Endodermal cell (in vitro differentiated cells): ENCODE measurements around the gene EFEMP2. TPM values are rescaled to one million over a fixed set of nuclear protein-coding genes. Genes with fewer than 3 reads are reported as not detected.

Source experiments
- DNase-seq: peaks from one replicate; pipeline ENCODE4 v3.0.0-alpha.2; 2017
- H3K27ac ChIP-seq: 2 replicates; pipeline ENCODE4 v1.5.1; 2013; ENCODE audit warnings: mild to moderate bottlenecking, low read depth, low read length, moderate library complexity
- H3K27me3 ChIP-seq: 2 replicates; pipeline ENCODE4 v1.6.1; 2013; ENCODE audit warnings: mild to moderate bottlenecking, low read length, moderate library complexity; ENCODE audit not compliant: insufficient read depth, control insufficient read depth, poor library complexity, severe bottlenecking
- H3K36me3 ChIP-seq: 2 replicates; pipeline ENCODE4 v1.7.0; 2013; ENCODE audit warnings: mild to moderate bottlenecking, low read length, moderate library complexity; ENCODE audit not compliant: control insufficient read depth, insufficient read depth
- H3K4me1 ChIP-seq: one replicate; pipeline ENCODE4 v1.7.0; 2013; ENCODE audit warnings: low read length; ENCODE audit not compliant: control insufficient read depth, insufficient read depth
- H3K4me3 ChIP-seq: 2 replicates; pipeline ENCODE4 v1.5.1; 2013; ENCODE audit warnings: mild to moderate bottlenecking, low read length, moderate library complexity
- H3K9ac ChIP-seq: 2 replicates; pipeline ENCODE4 v1.6.1; 2013; ENCODE audit warnings: mild to moderate bottlenecking, low read length, moderate library complexity; ENCODE audit not compliant: poor library complexity, severe bottlenecking; ENCODE audit errors: extremely low read depth
- H3K9me3 ChIP-seq: 2 replicates; pipeline ENCODE4 v1.6.1; 2013; ENCODE audit warnings: mild to moderate bottlenecking, low read length, moderate library complexity; ENCODE audit not compliant: control insufficient read depth
- H3K27ac Mint-ChIP-seq: 2 replicates; pipeline ENCODE4 v1.8.0; 2020; ENCODE audit warnings: mixed read lengths
- H3K27me3 Mint-ChIP-seq: 2 replicates; pipeline ENCODE4 v1.8.0; 2021; ENCODE audit warnings: mild to moderate bottlenecking, mixed read lengths; ENCODE audit not compliant: insufficient read depth
- H3K36me3 Mint-ChIP-seq: 2 replicates; pipeline ENCODE4 v1.8.0; 2020; ENCODE audit warnings: low read depth, mixed read lengths
- H3K4me1 Mint-ChIP-seq: 2 replicates; pipeline ENCODE4 v1.8.0; 2020; ENCODE audit warnings: mixed read lengths
- H3K4me3 Mint-ChIP-seq: 2 replicates; pipeline ENCODE4 v1.8.0; 2020; ENCODE audit warnings: mild to moderate bottlenecking, moderate library complexity, mixed read lengths
- H3K9me3 Mint-ChIP-seq: 2 replicates; pipeline ENCODE4 v1.8.0; 2020; ENCODE audit warnings: mild to moderate bottlenecking, mixed read lengths
- WGBS, 2 experiments: methylation state at CpG; one replicate each; pipeline versions ENCODE4 v1.1.5 to v1.1.7; 2013; ENCODE audit warnings: missing lambda C conversion rate in 2 of 2, mixed read lengths in 1 of 2; ENCODE audit not compliant: insufficient coverage in 1 of 2, insufficient read length in 1 of 2; 5-methylcytosine and 5-hydroxymethylcytosine counted together
- total RNA-seq, 2 donors: library from RNA; stranded (reverse); fragmentation: NEBNext Ultra II Directional in 1 of 2; extraction: Animal tissue kit (Norgen Biotek cat#: 25700) in 1 of 2; gene quantifications; 2 replicates in 1 of 2; 3 replicates in 1 of 2; pipeline ENCODE4 v1.2.1, GENCODE V29; 2021
- TF ChIP-seq, protein P1 (sequence below): fragments of 200-600 bp; sonication (generic); conservative IDR thresholded peaks from 2 replicates; pipeline ENCODE4 v1.5.0; 2021; ENCODE audit warnings: antibody characterized with exemption, mild to moderate bottlenecking

Gene EFEMP2
- total RNA-seq, 2 donors from 2014 or later = 84.5 to 99.6 TPM

DNA sequence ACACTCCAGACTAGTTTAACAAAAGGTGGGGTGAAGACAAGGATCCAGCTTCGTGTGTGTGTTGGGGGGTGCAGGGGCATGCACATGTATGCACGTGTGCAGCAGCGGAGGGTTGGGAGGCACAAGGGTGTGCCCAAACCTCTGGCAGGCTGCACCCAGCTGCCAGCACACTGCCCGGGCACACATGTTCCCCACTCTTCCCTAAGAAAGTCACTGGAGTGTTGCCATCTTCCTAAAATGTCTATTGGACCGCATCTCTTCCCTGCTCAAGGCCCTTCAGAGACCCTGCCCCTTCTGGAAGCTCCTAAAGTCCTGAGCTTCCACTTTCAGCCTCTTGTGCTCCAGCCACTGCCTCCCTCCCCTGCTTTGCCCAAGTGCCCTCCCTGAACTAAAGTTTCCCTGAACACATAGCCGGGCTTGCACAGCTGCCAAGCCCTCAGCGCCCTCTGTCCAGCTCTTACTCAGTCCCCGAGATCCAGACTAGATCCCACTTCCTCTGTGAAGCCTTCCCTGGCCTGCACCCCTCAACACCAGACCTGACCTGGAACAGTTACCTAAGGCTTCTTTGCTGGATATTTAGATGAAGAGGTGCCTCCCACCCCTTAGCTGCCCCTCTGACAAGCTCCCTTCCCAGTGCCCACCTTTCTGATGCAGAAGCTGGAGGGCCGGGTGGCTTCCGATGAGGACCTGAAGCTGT is 20.6 kb downstream of the EFEMP2 start:
- peaks cover 61% of the 10 kb centered on the region for H3K36me3 ChIP-seq
- peaks cover 56% of the 10 kb centered on the region for H3K36me3 Mint-ChIP-seq

DNA sequence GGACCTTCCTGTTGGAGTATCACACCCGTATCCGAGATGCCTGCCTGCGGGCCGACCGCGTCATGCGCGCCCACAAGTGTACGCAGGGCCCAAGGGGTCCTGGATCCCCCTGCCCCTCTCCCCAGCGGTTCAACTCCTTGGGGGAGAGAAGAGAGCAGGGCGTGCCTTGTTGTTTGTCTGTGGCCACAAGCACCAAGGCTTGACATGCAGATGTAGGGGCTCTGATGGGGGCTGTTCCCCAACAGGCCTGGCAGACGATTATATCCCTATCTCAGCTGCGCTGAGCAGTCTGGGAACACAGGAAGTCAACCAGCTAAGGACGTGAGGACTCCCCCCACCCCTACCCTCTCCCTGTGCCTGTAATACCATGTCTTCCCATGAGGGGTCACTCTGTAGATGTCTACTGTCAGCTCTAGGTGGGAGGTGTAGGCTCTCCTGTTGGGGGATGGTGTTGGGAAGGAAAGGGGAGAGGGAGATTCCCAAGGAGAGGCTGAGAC is 21.5 kb downstream of the EFEMP2 start:
- TF ChIP-seq, protein P1, sequence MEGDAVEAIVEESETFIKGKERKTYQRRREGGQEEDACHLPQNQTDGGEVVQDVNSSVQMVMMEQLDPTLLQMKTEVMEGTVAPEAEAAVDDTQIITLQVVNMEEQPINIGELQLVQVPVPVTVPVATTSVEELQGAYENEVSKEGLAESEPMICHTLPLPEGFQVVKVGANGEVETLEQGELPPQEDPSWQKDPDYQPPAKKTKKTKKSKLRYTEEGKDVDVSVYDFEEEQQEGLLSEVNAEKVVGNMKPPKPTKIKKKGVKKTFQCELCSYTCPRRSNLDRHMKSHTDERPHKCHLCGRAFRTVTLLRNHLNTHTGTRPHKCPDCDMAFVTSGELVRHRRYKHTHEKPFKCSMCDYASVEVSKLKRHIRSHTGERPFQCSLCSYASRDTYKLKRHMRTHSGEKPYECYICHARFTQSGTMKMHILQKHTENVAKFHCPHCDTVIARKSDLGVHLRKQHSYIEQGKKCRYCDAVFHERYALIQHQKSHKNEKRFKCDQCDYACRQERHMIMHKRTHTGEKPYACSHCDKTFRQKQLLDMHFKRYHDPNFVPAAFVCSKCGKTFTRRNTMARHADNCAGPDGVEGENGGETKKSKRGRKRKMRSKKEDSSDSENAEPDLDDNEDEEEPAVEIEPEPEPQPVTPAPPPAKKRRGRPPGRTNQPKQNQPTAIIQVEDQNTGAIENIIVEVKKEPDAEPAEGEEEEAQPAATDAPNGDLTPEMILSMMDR = peak; percentile 83
- no peak overlapping the region for H3K4me3 Mint-ChIP-seq
- peaks cover 1% of the 10 kb centered on the region for H3K4me1 Mint-ChIP-seq
- no peaks in the 10 kb centered on the region for H3K9me3 Mint-ChIP-seq
- H3K36me3 Mint-ChIP-seq = peaks cover 48% of the 10 kb centered on the region
- peaks cover 52% of the 10 kb centered on the region for H3K36me3 ChIP-seq
- no peak overlapping the region for H3K27ac Mint-ChIP-seq
- H3K9ac ChIP-seq = no peak overlapping the region
- H3K27me3 ChIP-seq = no peaks in the 10 kb centered on the region
- H3K27ac ChIP-seq = no peak overlapping the region
- 95 to 97% methylated on average over 10 to 14 of the region's 14 CpGs for WGBS, 2 experiments
- no peak overlapping the region for H3K4me3 ChIP-seq
- no peaks in the 10 kb centered on the region for H3K4me1 ChIP-seq
- DNase-seq = peak; percentile 94
- peaks cover 7% of the 10 kb centered on the region for H3K9me3 ChIP-seq
- peaks cover 12% of the 10 kb centered on the region for H3K27me3 Mint-ChIP-seq

More for the DNA sequence above, 20.6 kb downstream of the EFEMP2 start:
- no peak overlapping the region for H3K4me3 ChIP-seq
- 95 to 97% methylated on average over 6 to 10 of the region's 10 CpGs for WGBS, 2 experiments
- no peak overlapping the region for H3K9ac ChIP-seq
- H3K9me3 Mint-ChIP-seq = no peaks in the 10 kb centered on the region
- H3K4me1 Mint-ChIP-seq = peaks cover 8% of the 10 kb centered on the region
- TF ChIP-seq, protein P1 = no peak
- H3K4me3 Mint-ChIP-seq = no peak overlapping the region
- peaks cover 10% of the 10 kb centered on the region for H3K27me3 Mint-ChIP-seq
- no peak overlapping the region for H3K27ac ChIP-seq
- H3K27ac Mint-ChIP-seq = peak overlapping the region; percentile 5
- H3K4me1 ChIP-seq = no peaks in the 10 kb centered on the region
- no peaks in the 10 kb centered on the region for H3K27me3 ChIP-seq
- peaks cover 7% of the 10 kb centered on the region for H3K9me3 ChIP-seq
- DNase-seq = no peak

DNA sequence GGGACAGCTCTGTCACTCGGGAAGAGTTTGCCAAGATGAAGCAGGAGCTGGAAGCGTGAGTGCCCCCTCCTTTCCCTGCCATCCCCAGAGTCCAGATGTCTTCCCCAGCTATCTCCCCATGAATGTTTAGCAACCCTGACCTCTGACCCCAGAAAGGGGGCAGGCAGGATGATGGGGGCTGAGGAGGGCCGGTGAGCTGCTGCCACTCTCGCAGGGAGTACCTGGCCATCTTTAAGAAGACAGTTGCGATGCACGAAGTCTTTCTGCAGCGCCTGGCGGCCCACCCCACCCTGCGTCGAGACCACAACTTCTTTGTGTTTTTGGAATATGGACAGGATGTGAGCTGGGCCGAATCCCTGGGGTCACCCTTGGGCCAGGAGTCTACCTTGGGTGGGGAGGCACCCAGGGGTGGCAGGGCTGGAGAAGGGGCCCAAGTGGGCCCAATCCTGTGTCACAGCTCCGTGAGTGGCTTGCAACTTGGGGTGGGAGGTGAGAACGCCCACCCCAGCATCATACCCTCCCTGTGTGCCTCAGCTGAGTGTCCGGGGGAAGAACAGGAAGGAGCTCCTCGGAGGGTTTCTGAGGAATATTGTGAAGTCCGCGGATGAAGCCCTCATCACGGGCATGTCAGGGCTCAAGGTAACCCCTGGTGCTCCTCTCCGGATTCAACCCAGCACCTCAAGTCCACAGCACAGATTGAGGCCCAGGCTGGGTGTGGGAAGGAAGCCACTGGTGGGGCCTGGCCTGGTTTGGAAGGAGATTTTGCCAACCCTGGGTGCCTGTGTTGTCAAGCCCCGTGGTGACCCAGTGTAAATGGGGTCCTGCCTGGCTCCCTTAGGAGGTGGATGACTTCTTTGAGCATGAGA is 22.1 kb downstream of the EFEMP2 start:
- Histone ChIP-seq H3K4me3 (no peak overlapping the region), H3K4me1 (no peaks in the 10 kb centered on the region), H3K36me3 (peaks cover 46% of the 10 kb centered on the region), H3K9me3 (peaks cover 7% of the 10 kb centered on the region), H3K27me3 (no peaks in the 10 kb centered on the region), H3K27ac (no peak overlapping the region), H3K9ac (no peak overlapping the region)
- WGBS, 2 experiments = 91 to 93% methylated on average over 17 to 20 of the region's 20 CpGs
- H3K27me3 Mint-ChIP-seq = peaks cover 12% of the 10 kb centered on the region
- H3K9me3 Mint-ChIP-seq = no peaks in the 10 kb centered on the region
- H3K36me3 Mint-ChIP-seq = peaks cover 41% of the 10 kb centered on the region
- no peaks in the 10 kb centered on the region for H3K4me1 Mint-ChIP-seq
- H3K4me3 Mint-ChIP-seq = no peak overlapping the region
- no peak overlapping the region for H3K27ac Mint-ChIP-seq
- DNase-seq = no peak
- TF ChIP-seq, protein P1 = no peak
